H1 (cell line): ENCODE measurements around the gene OPCML.

Source experiments
- CREB1 ChIP-seq: IDR thresholded peaks from 2 replicates; pipeline ENCODE4 v1.6.1; 2012; ENCODE audit warnings: inconsistent platforms
- RXRA ChIP-seq: IDR thresholded peaks from 2 replicates; pipeline ENCODE4 v1.6.1; 2011; ENCODE audit warnings: low read depth, mild to moderate bottlenecking, low read length, moderate library complexity; ENCODE audit not compliant: insufficient read depth
- SAP30 ChIP-seq: fragments of 300-600 bp; sonication (generic); IDR thresholded peaks from 2 replicates; pipeline ENCODE4 v1.7.1; 2012; ENCODE audit warnings: low read length, moderate library complexity, mild to moderate bottlenecking, inconsistent platforms; ENCODE audit not compliant: insufficient read depth, insufficient replicate concordance
- TF ChIP-seq, protein P1 (sequence below): IDR thresholded peaks from 2 replicates; pipeline ENCODE4 v1.6.1; 2012; ENCODE audit warnings: inconsistent platforms
- TF ChIP-seq, protein P2 (sequence below), 3 experiments: IDR thresholded peaks; 1 replicate in 2 of 3; 2 replicates in 1 of 3; pipeline versions ENCODE4 v1.5.1 to v1.6.1; 2011; ENCODE audit warnings: low read length in 3 of 3, mild to moderate bottlenecking in 3 of 3, inconsistent platforms in 2 of 3, low read depth in 1 of 3, moderate library complexity in 1 of 3; ENCODE audit not compliant: insufficient read depth in 1 of 3; ENCODE audit errors: control extremely low read depth in 1 of 3

DNA sequence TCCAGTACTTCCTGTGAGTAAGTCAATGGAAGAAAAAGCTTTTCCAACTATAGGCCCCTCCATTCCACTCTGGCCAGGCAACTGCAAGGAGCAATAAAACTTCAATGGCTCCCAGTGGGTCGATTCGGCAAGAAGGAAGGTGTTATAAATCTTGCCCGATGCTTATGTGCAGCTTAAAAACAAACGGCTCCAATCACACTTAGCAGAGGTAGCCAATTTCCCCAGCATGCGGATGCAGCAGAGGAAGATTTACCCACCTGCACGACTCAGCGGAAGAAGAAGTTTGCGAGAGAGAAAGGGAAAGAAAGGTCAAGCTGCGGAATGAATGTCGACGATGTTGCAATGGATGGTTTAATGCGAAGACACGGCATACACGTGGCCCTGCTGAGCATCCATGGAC, 141.5 kb downstream of the OPCML start:
- TF ChIP-seq, protein P1, sequence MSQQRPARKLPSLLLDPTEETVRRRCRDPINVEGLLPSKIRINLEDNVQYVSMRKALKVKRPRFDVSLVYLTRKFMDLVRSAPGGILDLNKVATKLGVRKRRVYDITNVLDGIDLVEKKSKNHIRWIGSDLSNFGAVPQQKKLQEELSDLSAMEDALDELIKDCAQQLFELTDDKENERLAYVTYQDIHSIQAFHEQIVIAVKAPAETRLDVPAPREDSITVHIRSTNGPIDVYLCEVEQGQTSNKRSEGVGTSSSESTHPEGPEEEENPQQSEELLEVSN: no peak
- TF ChIP-seq, protein P2, sequence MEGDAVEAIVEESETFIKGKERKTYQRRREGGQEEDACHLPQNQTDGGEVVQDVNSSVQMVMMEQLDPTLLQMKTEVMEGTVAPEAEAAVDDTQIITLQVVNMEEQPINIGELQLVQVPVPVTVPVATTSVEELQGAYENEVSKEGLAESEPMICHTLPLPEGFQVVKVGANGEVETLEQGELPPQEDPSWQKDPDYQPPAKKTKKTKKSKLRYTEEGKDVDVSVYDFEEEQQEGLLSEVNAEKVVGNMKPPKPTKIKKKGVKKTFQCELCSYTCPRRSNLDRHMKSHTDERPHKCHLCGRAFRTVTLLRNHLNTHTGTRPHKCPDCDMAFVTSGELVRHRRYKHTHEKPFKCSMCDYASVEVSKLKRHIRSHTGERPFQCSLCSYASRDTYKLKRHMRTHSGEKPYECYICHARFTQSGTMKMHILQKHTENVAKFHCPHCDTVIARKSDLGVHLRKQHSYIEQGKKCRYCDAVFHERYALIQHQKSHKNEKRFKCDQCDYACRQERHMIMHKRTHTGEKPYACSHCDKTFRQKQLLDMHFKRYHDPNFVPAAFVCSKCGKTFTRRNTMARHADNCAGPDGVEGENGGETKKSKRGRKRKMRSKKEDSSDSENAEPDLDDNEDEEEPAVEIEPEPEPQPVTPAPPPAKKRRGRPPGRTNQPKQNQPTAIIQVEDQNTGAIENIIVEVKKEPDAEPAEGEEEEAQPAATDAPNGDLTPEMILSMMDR (IDR thresholded peaks at IDR 0.05; ENCODE audit: control extremely low read depth in 1 of 3, insufficient read depth in 1 of 3, low read depth in 1 of 3, low read length in 3 of 3): no peak
- TF ChIP-seq RXRA (no peak), SAP30 (no peak), CREB1 (no peak)
